22Rv1 (cell line): ENCODE measurements around the gene RFPL2.

Experiments used
- ZFX ChIP-seq: fragments of 450-650 bp; IDR thresholded peaks from 2 replicates; pipeline ENCODE4 v1.6.1; 2017; ENCODE audit warnings: antibody characterized with exemption, borderline replicate concordance
- TF ChIP-seq, protein P1 (sequence below): fragments of 450-650 bp; IDR thresholded peaks from 2 replicates; pipeline ENCODE4 v1.5.1; 2017; ENCODE audit warnings: mild to moderate bottlenecking

DNA sequence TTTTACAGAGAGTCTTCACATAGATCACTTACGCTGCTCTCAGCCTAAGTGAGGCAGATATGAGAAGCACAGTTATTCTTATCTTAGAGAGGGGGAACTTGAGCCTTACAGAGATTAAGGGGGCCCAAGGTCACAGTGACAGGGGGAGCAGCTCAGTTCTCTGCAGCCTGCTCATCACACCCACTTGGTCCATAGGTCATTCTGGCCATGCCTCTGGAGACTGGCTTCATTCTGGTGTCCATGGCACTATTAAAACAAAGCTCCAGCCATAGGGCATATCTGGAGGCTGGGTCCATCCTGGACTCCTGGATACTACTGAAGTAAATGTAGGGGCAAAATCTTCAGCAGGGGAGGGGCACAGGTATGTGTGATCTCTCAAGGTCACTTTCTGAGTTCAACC lies 44.4 kb upstream of the RFPL2 start:
- TF ChIP-seq, protein P1, sequence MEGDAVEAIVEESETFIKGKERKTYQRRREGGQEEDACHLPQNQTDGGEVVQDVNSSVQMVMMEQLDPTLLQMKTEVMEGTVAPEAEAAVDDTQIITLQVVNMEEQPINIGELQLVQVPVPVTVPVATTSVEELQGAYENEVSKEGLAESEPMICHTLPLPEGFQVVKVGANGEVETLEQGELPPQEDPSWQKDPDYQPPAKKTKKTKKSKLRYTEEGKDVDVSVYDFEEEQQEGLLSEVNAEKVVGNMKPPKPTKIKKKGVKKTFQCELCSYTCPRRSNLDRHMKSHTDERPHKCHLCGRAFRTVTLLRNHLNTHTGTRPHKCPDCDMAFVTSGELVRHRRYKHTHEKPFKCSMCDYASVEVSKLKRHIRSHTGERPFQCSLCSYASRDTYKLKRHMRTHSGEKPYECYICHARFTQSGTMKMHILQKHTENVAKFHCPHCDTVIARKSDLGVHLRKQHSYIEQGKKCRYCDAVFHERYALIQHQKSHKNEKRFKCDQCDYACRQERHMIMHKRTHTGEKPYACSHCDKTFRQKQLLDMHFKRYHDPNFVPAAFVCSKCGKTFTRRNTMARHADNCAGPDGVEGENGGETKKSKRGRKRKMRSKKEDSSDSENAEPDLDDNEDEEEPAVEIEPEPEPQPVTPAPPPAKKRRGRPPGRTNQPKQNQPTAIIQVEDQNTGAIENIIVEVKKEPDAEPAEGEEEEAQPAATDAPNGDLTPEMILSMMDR = no peak
- no peak for TF ChIP-seq ZFX
